Measurements from ENCODE around the gene LPP.
A peak's percentile ranks its signal among the peaks of the same experiment; 100 is the strongest.

The LPP gene

GRCh38 chr3:188171682-188172467 is 17.9 kb downstream of the LPP start:
- Histone ChIP-seq H3F3A (ENCODE audit: control insufficient read depth, insufficient read depth) (0 out of 2 replicates have a peak, but pooled peaks cover 3% of the 10 kb centered on the region), H3K79me2 (ENCODE audit: control insufficient read depth, low read length) (peaks cover 2% of the 10 kb centered on the region; the same call in 1 of the 2 replicates), H4K20me1 (ENCODE audit: control insufficient read depth, insufficient read depth, low read depth, low read length) (no peaks in the 10 kb centered on the region), H3K4me3 (ENCODE audit: low read length) (no peak overlapping the region), H3K9me3 (ENCODE audit: control insufficient read depth, insufficient read depth, low read length) (no peaks in the 10 kb centered on the region), H3K9me2 (replicated peaks; ENCODE audit: control insufficient read depth, low read length) (no peaks in the 10 kb centered on the region), H3K36me3 (ENCODE audit: control insufficient read depth, low read length) (no peaks in the 10 kb centered on the region; the same call in 1 of the 2 replicates), H3K4me2 (ENCODE audit: low read length) (peak overlapping the region; percentile 20), H3K4me1 (ENCODE audit: control insufficient read depth, low read length) (peaks cover 65% of the 10 kb centered on the region), H3K27ac (ENCODE audit: low read depth, low read length) (no peak overlapping the region), H3K27me3 (ENCODE audit: control insufficient read depth, low read length) (no peaks in the 10 kb centered on the region)
- no peak for TF ChIP-seq CTCF (IDR thresholded peaks at IDR 0.05; ENCODE audit: low read depth, low read length, poor library complexity, severe bottlenecking)
- TF ChIP-seq EZH2phosphoT487 (IDR thresholded peaks at IDR 0.05; ENCODE audit: borderline replicate concordance, low read length) = no peak

GRCh38 chr3:188174317-188175044 is 20.5 kb downstream of the LPP start:
- 0 out of 2 replicates have a peak overlapping the region, but pooled peaks have one; percentile 12 for H3K4me3 ChIP-seq (ENCODE audit: low read length)
- TF ChIP-seq EZH2phosphoT487 (IDR thresholded peaks at IDR 0.05; ENCODE audit: borderline replicate concordance, low read length) = no peak
- no peak for TF ChIP-seq CTCF (IDR thresholded peaks at IDR 0.05; ENCODE audit: low read depth, low read length, poor library complexity, severe bottlenecking)
- H3K36me3 ChIP-seq (ENCODE audit: control insufficient read depth, low read length) = no peaks in the 10 kb centered on the region; the same call in 1 of the 2 replicates
- H3K9me3 ChIP-seq (ENCODE audit: control insufficient read depth, insufficient read depth, low read length) = no peaks in the 10 kb centered on the region
- no peaks in the 10 kb centered on the region for H3K79me2 ChIP-seq (ENCODE audit: control insufficient read depth, low read length)
- H3K9me2 ChIP-seq (replicated peaks; ENCODE audit: control insufficient read depth, low read length) = no peaks in the 10 kb centered on the region
- H4K20me1 ChIP-seq (ENCODE audit: control insufficient read depth, insufficient read depth, low read depth, low read length) = no peaks in the 10 kb centered on the region
- H3K4me2 ChIP-seq (ENCODE audit: low read length) = peak overlapping the region; percentile 39
- 0 out of 2 replicates have a peak, but pooled peaks cover 4% of the 10 kb centered on the region for H3F3A ChIP-seq (ENCODE audit: control insufficient read depth, insufficient read depth)
- H3K27me3 ChIP-seq (ENCODE audit: control insufficient read depth, low read length) = no peaks in the 10 kb centered on the region
- peaks cover 90% of the 10 kb centered on the region for H3K4me1 ChIP-seq (ENCODE audit: control insufficient read depth, low read length)
- H3K27ac ChIP-seq (ENCODE audit: low read depth, low read length) = no peak overlapping the region

- Histone ChIP-seq H3K9me2 (replicated peaks; ENCODE audit: control insufficient read depth, low read length) (no peaks in the 10 kb centered on the region), H3K4me2 (ENCODE audit: low read length) (peak overlapping the region; percentile 47), H3K79me2 (ENCODE audit: control insufficient read depth, low read length) (peaks cover 3% of the 10 kb centered on the region; the same call in 1 of the 2 replicates), H3K27me3 (ENCODE audit: control insufficient read depth, low read length) (no peaks in the 10 kb centered on the region), H3F3A (ENCODE audit: control insufficient read depth, insufficient read depth) (0 out of 2 replicates have a peak, but pooled peaks cover 10% of the 10 kb centered on the region), H3K27ac (ENCODE audit: low read depth, low read length) (no peak overlapping the region), H3K4me3 (ENCODE audit: low read length) (0 out of 2 replicates have a peak overlapping the region, but pooled peaks have one; percentile 13), H3K36me3 (ENCODE audit: control insufficient read depth, low read length) (no peaks in the 10 kb centered on the region; the same call in 1 of the 2 replicates), H4K20me1 (ENCODE audit: control insufficient read depth, insufficient read depth, low read depth, low read length) (no peaks in the 10 kb centered on the region), H3K9me3 (ENCODE audit: control insufficient read depth, insufficient read depth, low read length) (no peaks in the 10 kb centered on the region), H3K4me1 (ENCODE audit: control insufficient read depth, low read length) (peaks cover 84% of the 10 kb centered on the region)
- TF ChIP-seq EZH2phosphoT487 (IDR thresholded peaks at IDR 0.05; ENCODE audit: borderline replicate concordance, low read length) = no peak
Measured at GRCh38 chr3:188176476-188176875, 22.5 kb downstream of the LPP start.
